Bone marrow (tissue), 2 donors: Measurements from ENCODE around the gene GSE1.

Source experiments
- DNase-seq, 2 donors: peaks; one replicate each; lab custom pipeline; 2025; lab: John Stamatoyannopoulos, UW

Gene GSE1

DNA sequence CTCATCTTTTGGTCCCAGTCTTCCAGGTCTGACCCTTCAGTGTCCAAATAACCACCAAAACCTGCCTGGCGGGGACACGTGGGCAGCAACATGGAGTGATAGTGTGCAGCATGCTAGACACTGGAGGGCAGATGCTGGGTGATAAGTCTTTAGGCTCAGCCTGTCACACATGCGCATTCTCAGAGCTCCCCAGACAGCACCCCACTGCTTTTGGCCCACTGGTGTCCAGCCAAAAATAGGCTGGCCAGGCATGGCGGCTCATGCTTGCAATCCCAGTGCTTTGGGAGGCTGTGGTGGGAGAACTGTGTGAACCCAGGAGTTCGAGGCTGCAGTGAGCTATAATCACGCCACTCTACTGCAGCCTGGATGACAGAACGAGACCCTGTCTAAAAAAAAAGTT is 63.3 kb downstream of the GSE1 start:
- no peak for DNase-seq

DNA sequence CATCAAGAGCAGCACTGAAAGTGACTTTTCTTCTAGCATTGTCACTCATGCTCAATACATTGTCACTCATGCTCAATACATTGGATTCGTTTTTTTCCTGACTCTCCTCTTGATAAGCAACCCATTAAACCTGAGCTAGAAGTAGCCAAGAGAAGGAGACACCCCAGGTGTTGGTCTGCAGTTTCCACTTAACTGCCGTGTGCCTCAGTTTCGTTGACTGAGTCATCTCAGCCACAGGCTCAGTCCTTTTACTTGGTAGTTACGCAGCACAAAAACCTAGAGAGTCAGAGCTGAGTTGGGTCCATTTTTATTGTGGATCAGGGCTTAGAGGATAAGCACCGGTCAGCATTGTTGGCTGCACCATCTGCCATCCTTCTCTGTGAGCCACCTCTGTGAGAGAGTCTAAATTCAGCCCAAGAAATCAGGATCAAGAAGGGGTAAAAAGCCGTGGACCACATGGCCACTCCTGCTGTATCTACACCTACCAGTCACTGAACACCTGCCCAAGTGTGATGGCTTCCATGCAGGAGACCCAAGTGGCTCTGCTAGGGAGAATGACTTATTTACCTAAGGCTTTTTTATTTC is 64.4 kb downstream of the GSE1 start:
- no peak for DNase-seq

DNA sequence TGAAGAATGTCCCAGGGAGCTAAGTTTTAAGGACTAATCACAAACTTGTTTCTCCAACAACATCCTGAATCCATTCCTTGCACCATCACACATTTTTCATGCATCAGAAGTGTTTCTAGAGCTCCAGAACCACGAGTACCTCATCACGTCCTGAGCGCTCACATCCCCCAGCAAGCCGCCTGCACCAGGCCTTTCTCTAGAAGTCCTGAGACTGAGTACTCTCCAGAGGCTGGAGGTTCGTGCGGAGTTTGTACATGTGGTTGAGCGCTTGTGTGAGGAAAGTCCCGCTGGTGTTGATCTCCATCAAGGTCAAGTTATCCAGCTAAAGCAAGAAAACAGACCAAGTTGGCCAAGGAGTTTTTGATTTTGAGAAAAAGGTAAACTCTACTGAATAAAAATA is 64.9 kb downstream of the GSE1 start:
- DNase-seq, result no peak

DNA sequence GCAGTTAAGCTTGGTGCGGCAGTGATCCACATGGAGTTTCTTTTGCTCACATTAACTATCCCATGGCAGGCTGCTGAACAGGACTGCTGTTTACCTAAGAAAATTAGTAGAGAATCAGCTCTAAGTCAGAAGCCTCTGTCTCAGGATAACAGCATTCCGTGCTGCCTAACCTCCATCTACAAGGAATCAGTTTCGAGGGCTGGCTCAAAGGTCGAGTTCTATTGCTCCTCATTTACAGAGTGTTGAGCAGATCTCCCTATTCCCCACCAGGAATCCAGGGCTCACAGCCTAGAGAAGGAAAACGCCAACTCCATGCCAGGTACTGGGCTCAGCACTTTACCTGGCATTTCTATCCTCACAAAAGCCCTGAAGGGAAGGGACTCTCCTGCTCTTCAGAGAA is 65.7 kb downstream of the GSE1 start:
- no peak for DNase-seq

DNA sequence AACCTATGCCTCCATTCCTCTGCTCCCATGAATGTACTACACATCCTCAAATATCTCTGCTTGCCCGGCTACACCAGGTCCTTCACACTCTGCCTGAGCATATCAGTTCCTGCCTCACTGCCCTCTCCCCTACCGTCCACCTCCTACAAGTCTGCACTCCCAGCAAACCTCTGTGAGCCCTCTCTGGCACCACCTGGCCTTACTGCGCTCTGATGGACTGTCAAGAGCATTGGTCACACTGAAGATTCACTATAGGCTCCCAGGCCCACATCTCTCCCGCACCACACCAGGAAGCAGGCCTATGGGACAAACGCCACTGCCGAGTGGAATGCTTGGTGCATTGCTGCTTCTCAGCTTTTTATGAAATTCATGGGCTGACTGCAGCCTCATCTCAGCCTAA is 66.7 kb downstream of the GSE1 start:
- no peak for DNase-seq

DNA sequence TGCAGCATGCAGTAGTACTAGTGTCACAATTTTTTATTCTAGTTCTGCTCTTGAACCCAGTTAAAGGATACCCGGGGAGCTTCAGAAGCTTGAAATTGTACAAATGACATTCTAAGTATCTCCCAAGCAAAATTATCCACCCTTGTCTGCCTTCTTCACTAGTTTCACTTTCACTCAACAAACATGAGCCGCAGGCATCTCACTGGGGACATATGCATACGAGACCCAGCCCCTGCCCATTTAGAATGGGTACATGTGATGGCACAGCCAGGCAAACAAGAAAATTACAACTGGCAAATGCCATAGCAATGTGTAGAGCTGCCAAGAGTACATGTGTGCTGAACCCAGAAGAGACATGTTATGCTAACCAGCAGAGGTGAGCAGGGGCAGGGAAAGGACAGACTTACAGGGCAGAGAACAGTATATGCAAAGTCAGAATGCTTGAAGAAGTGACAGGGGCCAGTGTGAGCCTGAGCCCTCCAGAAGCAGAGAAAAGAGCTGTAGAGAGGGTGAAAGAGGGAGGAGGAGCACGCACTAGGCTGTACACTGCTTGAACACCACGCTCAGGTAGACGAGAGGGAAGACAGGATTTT is 67.3 kb downstream of the GSE1 start:
- no peak for DNase-seq

DNA sequence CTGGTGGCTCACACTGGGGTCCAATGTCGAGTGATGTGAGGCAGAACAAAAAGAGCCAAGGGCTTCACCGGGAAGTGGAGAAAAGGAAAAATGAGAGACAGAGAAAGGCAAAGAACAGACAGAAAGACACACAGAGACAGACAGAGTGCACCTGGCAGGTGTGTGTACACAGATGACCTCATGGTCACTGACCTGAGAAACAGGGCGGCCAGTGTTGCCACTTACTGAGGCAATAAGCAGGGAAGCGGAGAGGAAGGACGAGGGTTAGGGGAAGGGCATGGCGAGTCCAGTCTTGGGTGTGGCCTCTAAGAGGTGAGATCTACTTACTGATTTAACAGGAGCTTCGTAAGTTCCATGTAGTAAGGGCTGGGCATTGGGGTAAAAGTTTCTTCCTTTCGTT is 68.1 kb downstream of the GSE1 start:
- no peak for DNase-seq

DNA sequence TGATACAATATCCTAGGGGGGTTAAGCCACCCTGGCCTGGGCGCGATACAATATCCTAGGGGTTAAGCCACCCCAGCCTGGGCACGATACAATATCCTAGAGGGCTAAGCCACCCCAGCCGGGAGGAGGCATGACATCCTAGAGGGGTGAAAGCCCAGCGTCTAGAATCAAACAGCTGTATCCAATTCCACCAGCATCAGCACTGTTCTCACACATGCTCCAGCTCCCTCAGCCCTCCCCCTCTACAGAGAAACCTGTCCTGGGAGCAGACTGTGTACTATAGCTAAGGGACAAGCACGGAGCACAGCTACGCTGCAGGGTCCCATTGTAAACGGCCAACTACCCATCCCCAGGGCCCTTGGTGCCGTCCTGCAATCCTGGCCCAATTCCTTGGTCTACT is 69.4 kb downstream of the GSE1 start:
- no peak for DNase-seq

DNA sequence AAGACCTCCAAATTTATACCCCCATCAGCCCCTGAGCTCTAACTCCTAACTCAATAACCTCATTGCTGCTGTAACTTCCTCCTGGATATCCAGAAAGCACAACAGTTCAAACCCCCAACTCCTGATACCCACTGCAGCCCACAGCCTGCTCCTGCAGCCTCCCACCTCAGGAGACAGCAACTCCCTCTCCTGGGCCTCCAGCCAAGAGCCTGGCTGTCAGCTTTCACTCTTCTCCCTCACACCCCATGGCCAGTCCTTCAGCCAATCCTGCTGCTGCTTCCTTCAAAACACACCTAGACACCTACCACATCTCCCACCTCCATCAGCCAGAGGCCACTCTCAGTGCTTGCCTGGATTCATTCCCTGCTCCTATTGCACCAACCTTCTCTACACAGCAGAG is 70.2 kb downstream of the GSE1 start:
- no peak for DNase-seq

DNA sequence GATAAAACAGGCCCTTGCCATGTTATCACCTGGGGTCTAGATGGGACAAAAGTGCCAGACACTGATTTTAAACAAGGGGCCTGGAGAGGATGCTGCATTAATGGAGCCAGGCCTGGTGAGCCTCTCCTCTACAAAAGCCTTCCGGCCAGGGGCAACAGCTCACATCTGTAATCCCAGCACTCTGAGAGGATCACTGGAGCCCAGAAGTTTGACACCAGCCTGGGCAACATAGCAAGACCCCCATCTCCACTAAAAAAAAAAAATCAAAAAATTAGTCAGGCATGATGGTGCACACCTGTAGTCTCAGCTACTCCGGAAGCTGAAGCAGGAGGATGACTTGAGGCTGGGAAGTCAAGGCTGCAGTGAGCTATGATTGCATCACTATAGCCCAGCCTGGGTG is 72.1 kb downstream of the GSE1 start:
- DNase-seq, result no peak

DNA sequence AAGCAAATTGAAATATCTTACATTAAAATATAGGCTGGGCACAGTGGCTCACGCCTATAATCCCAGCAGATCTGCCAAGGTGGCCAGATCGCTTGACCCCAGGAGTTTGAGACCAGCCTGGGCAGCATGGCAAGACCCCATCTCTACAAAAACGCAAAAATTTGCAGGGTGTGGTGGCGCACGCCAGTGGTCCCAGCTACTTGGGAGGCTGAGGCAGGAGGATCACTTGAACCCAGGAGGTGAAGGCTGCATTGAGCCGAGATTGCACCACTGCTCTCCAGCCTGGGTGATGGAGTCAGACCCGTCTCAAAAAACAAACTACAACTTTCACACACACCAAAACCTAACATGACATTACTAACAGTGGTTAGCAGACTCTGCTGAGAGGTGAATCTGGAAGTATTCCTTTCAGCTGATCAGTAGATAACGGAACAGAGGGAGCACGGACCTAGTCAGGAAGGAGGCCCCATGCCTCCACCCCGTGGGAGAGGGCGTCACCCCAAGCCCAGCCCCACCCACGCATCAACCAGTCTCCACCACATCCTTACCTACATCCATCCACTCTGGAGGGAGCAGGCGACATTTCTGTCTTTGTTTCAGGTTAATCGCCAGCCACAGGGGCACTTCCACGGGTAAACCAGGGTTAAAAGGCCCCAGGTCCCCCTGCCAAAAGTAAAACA is 73.9 kb downstream of the GSE1 start:
- no peak for DNase-seq

DNA sequence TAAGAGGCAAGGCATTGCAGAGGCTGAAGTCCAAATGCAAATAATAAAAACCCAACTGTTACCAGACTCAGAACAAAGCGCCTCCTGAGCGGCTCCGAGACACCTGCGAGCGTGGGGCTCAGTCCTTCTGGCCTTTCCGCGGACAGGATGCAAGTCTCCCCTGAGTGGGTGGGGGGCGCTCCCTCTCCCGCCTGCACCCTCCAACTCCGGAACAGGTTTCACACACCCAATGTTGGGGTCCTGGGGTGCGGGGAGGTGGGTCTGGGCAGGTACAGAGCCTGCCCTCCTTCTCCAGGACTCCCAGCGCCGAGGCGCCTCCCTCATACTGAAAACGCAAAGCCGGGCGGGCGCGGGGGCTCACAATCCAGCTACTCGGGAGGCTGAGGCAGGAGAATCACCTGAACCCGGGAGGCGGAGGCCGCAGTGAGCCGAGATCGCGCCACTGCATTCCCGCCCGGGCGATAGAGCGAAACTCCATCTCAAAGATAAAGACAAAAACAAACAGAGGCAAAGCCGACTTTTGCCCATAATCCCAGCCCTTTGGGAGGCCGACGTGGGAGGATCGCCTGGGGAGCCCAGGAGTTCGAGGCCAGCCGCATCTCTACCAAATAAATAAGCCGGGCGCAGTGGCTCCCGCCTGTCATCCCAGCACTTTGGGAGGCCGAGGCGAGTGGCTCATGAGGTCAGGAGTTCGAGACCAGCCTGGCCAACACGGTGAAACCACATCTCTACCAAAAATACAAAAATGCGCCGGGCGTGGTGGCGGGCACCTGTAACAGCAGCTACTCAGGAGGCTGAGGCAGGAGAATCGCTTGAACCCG is 74.7 kb downstream of the GSE1 start:
- no peak for DNase-seq

DNA sequence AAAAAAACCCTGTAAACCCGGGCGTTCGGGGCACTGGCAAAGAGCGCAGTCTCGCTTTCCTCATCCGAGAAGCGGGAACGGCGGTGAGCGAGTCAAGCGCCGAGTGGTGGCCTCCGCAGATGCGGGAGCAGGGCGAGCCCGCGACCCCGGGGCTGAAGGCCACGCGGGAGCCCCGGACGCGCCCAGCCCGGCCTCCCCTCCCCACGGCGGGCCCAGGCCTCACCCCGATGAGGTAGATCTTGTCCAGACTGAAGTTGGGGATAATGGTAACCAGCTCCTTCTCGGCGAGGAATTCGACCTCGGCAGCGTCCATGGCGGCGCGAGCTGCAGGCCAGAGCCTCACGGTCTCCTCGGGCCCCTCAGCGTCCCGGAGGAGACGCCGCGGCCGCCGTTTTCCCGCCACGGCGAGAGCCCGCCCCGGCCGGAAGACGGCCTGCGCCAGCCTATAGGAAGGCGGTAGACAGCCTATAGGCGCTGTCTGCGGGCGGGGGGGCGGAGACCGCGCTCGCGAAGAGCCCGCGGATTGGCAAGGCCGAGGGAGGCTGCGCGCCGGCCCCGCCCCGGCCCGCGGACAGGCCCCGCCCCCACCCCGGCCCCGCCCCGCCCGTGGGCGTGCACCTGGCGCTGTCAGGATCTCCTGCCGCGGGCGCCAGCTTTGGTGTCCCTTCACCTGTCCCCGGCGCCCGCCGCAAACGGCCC is 75.6 kb downstream of the GSE1 start, which contains the start of gene GINS2:
TSS of gene GINS2 (minus strand) at position 369 of the 699 bp plus-strand sequence. CDS start at position 313, 56 bp downstream.
- peak; percentile 50 to 68 for DNase-seq

DNA sequence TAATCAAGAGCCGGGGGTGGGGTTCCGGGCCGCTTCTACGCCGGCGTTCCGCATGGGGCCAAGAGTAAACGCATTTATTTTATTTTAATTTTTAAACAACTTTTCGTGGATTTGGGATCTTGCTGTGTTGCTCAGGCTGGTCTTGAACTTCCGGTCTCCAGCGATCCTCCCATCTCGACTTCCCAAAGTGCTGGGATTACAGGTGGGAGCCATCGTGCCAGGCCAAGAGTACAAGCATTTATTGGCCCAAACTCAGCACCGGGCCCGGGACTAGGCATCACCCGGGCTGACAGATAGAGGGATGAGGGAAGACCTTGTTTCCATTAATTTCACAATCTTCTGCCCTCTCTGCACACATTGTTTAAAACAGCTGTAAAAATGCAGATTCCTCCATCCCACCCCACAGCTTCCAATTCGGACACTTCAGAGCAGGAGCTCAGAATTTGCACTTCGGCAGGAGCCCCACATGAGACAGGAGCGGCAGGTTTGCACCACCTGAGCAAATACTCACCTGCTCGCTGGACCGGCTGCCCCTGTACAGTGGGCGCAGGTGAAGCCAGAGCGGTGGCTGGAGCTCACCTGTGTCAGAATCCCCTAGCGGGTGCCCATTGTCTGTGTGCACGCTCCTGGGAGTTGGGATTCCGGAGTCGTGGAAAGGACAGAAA is 76.3 kb downstream of the GSE1 start:
- DNase-seq, result no peak

DNA sequence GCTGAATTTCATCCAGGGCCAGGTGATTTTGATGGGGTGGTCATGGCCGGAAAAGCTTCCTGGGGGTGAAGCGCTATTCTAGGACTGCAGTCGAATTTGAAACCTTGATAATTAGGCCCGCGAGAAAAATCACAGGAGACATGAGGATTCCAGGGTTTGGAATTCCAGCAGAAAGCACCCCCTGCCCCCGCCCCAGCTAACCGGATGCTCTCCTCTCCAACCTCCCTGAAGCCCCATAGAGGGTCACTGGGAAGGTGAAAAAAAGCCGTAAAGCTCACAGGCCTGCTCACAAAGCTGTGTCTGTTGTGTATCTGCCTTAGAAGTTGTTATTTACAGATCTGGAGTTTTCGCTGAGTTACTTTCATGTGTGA is 76.8 kb downstream of the GSE1 start:
- DNase-seq, result no peak

DNA sequence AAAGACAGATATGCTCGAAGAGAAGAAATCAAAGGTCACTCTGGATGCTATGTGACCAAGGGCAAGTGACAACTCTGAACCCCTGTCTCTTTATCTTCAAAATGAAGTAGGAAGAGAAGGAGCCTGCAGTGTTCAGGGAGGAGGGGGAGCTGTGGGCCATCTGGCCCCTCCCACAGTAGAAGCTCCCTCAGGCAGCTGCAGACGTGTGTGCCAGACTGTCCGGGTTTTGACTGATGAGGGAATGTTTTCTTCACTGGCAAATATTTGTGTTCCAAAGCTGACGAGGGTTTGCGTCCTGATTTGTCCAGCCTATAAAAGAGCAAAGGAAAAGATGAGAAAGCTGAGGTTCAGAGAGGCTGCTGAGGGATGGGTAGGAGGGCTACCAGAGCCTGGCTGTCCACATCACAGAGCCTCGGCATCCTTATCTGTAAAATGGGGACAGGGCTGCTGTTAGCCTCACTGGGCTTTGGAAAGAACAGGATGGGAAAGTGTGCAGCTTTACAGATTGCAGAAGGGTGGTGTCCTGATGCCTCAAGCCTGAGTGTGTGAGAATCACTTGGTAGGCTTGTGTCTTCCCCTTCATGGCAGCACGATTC is 77.4 kb downstream of the GSE1 start:
- no peak for DNase-seq

DNA sequence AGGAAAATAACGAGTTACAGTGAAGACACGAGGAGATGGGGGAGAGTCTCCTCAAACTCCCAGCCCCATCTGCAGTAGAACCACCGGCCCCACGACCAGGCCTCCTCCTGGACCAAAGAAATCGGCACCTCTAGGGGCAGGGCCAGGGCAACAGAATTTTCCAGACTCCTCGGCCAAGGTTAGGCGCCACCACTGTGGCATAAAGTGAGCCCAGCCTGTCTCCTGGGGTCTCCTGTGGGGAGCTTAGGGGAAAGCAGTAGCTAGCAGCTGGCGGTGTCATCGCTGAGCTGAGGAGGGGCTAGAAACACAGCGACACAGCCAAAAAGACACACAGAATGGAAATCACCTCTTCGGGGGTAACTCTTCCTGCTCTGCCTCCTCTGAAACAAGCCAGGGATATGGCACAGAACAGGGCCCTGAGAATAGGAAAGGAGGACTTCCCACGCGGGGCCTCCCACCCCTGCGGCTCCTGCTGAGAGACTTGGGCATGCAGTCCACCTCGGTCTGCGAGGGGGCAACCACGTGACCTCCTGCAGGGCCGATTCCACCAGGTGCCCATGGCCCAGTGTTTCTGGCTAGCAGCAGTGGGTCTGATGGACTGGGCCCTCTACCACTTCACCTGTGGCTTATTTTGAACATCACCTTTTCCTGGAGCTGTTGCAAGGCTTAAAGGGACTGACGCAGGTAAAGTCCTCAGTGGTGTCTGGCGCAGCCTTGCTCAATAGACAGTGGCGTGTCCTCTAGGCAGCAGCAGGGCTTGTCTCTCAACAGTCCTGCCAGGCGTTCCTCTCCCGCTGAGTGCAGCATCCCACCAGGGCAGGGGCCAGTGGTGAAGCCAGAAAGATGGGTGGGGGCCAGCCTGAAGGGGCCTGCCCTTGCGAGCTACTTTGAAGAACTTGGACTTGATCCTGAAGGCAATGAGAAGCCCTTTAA is 82.3 kb downstream of the GSE1 start:
- DNase-seq, result no peak

DNA sequence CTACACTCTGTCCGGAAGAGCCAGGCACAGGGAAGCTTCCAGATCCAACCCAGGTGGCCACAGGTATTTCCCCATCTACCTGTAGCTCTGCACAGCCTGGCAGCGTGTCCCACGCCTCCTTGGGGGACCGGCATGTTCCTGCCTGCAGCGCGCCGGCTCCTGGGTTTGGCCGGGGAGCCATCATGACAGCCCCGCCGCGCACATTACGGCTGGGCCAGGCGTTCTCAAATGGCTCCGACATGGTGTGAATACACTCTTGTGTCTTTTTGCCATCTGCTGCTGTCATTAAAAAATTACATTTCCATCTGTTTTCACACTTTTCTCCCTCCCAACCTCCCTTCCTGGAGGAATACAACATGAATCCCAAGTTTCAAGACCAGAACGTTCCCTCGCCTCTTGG is 83.7 kb downstream of the GSE1 start:
- no peak for DNase-seq

DNA sequence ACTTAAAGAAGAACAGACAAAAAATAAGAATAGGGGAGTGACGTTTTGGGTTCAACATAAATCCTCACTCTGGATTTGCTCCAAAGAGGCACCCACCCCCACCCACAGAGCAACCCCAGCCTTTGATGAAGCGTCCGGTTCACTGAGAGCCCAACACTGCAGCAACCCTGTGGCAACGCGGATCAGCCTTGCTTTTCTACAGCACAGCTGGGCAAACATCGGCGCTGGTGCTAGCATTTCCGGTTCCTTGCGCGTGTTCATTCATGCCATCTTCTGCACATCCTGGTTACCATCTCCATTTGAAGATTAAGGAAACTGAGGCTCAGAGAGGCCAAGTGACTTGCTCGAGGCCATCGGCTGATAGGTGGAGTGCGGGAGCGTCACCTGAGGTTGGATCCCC is 84.3 kb downstream of the GSE1 start:
- DNase-seq, result no peak

DNA sequence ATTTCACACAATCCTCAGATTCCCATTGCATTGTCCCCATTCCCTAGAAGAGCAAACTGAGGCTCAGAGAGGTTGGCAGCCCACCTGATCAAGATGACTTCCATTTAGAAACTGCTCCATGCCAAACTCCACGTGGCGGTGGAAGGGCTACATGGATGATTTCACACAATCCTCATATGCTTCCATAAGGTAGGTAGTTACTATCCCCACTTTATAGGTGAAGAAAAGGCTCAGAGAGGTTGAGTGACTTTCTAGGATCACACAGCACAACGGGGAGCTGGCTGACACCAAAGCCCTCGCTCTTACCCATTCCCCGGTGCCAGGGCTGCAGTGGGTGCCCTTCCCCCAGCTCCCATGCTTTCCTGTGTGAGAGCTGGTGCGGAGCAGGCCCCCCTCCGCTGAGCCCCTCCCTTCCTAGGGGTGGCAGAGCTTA is 85.4 kb downstream of the GSE1 start:
- no peak for DNase-seq
